Epidermal melanocyte (primary cell): Measurements from ENCODE around the gene NTSR1.
A peak's percentile ranks its signal among the peaks of the same experiment; 100 is the strongest.

ENCODE experiments used
- DNase-seq: peaks from one replicate; pipeline ENCODE4 v3.0.0; 2011; ENCODE audit warnings: low spot score; ENCODE audit not compliant: insufficient read length

Gene NTSR1

GRCh38 chr20:62755817-62756724 lies 47.4 kb downstream of the NTSR1 start:
- peak; percentile 84 for DNase-seq

DNA sequence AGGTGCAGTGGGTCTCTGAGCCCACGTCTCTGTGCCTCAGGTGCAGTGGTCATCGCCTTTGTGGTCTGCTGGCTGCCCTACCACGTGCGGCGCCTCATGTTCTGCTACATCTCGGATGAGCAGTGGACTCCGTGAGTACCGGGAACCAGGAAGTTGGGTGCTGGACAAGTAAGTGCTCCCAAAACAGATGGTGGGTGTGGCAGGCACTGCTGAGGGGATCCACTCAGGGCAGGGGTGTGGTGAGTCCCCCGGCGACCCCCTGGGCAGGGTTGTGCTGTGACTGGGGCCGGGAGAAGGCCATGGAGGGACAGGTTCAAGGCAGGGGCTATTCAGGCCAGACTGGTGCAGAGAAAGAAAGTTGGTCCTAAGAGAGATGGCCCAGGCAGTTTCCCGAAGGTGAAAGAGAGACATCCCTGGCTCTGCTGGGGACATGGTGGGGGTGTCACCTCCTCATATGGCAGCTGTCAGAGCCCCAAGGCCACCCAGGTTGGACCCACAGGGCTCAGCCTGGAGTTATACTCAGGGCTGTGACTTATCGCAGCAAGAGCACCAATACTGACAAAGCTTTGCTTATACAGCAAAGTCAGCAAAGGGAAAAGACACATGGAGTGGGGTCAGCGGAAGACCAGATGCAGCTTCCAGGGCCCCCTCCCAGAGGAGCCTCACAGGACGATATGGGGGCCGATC lies 49.7 kb downstream of the NTSR1 start:
- DNase-seq = no peak

- no peak for DNase-seq
These were observed 51.4 kb downstream of the NTSR1 start for GRCh38 chr20:62759981-62760431.

- DNase-seq = no peak
These were observed 51.8 kb downstream of the NTSR1 start for GRCh38 chr20:62760471-62760855.

GRCh38 chr20:62760856-62761758 lies 52.5 kb downstream of the NTSR1 start:
- DNase-seq = no peak

- DNase-seq = no peak
These were observed 53.1 kb downstream of the NTSR1 start for GRCh38 chr20:62761759-62762131.

DNA sequence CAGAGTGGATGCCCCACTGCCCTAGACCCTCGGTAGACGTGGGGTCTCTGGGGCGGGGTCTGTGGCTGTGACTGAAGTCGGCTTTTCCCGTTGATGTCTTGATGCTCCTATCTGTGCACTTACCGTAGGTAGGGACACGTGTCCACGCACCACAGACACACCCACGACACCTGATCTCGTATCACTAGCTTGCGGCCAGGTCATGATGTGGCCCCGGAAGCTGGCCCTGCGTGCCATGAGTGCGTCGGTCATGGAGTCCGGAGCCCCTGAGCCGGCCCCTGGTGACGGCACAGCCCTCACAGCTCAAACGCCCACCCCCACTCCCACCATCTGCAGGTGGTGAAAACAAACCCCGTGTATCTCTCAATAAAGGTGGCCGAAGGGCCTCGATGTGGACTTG lies 53.7 kb downstream of the NTSR1 start:
- DNase-seq = no peak

DNA sequence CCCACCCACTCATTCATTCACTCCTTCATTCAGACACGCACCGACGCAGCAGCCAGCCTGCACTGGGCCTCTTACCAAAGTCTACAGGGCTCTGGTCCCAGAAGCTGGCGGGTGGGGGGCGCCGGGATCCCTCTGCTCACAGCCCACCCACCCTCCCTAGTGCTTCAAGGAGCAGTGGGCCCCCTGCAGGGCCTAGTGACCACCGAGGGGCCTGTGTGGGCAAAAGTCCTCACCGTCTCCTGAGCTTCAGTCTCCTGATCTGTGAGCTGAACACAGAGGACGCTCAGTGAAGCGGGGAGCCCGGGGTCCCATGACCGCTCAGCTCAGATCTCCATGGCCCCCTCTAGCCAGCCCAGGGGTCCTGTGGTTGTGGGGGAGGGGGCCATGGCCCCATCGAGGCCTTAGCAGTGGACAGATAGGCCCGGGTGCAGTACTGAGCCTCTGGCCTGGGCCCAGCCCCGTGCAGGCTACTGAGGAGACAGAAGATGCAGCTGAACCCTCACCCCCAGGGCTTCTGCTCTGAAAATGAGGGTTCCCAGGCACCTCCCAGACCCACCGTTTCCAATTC lies 54.2 kb downstream of the NTSR1 start:
- DNase-seq = no peak

- no peak for DNase-seq
These were observed 54.8 kb downstream of the NTSR1 start for GRCh38 chr20:62763404-62763803.

GRCh38 chr20:62764156-62764935 lies 55.7 kb downstream of the NTSR1 start:
- no peak for DNase-seq

DNA sequence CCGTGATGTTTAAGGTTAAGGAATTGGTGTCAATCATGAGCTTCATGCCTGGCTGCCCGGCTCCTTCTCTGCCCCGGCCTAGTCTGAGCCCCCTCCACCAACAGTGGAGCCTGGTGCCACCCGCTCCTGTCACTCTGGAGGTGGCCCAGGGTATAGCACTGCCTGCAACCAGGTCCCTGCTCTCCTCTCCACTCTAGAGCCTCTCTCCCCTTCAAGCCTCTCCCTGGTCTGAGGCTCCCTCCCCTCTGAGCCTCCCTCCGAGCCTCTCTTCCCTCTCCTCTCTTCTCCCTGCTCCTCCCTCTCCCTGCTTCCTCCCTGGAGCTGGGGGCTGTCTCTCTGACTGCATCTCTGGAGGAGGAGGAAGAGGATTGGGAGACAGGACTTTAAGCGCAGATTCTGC lies 56.4 kb downstream of the NTSR1 start:
- no peak for DNase-seq

- DNase-seq = no peak
These were observed 56.9 kb downstream of the NTSR1 start for GRCh38 chr20:62765432-62766070.

GRCh38 chr20:62766071-62766450 lies 57.4 kb downstream of the NTSR1 start:
- DNase-seq = no peak

DNA sequence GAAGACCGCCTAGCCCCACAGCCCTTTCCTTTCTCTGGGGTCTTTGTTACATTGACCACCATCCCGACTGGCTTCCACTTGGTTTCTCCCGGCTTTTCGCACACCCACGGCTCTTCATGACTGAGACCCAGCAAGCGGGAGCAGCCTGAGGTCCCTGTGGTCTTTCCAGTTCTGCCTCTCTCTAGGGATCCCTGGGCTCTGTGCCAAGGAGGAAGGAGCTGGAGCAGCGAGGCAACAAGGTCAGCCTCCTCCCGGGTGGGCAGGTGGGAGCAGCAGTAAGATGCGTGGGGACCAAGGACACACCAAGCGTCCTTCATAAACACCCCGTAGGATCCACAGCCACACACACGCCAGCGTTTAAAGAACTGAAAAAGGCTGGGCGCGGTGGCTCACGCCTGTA lies 58.1 kb downstream of the NTSR1 start:
- no peak for DNase-seq

GRCh38 chr20:62768234-62768546 lies 59.6 kb downstream of the NTSR1 start:
- DNase-seq = no peak

DNA sequence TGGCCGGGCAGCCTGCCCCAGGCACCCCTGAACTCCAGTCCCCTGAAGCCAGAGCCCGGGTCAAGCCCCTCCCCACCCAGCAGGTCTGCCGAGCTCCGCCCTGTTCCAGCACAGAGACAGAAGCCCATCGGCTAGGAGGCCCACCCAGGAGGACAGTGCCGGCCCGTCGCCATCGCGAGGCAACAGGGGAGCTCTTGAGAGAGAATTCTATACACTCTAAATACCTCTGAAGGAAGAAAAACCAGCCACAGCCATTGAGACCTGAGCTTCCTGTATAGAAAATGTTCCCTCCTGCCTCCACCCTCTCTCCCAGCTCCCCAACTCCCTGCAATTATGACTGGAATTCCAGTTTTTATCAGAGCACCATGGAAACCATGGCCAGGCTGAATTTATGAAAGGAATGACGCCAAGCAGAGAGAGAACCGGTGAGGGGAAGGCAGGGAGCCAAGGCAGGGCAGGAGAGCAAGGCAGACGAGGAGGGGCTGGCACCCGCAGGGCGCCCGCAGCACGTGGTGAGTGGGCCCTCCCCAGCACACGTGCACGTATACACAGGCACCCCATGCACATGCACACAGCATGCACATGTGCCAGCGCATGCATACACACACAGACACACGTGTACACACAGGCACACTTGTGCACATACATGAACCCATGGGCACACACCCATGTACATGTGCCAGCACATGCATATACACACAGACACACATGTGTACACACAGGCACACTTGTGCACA lies 60.1 kb downstream of the NTSR1 start:
- DNase-seq = no peak

GRCh38 chr20:62769346-62770071 lies 60.9 kb downstream of the NTSR1 start:
- no peak for DNase-seq

DNA sequence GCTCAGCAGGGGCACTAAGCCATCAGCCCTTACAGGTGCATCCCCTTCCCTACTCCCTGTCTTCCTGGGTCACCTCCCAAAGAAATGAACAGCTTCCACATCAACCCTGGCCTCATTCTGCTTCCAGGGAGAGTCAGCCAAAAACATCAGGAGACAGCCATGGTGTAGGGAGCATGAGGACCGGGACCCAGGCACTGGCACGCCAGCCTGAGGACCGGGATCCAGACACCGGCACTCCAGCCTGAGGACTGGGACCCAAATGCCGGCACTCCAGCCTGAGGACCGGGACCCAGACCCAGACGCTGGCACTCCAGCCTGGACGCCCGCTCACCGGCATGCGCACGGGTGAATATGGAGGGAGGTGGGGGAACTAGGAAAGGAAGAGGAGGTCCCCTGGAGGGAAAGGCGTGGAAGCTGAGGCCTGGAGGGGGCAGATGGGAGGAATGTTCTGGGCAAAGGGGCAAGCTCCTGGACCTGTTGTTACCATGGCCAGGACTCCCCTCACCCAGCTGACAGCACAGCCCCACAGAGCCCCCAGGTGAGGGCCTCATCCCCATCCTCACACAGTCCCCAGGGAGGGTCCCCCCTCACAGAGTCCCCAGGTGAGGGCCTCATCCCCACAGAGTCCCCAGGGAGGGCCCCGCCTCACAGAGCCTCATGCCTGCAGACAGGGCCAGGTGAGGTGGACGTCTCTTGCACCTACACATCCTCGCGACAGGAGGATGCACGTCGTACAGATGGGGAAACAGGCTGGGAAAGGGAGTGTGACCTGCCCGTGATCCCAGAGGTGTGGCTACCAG lies 61.7 kb downstream of the NTSR1 start:
- DNase-seq = no peak
